RWPE2 (cell line): ENCODE data around the gene USP17L27.
"Not testable (repeated sequence)": the region's sequence is repeated elsewhere in the genome, so short reads cannot be mapped to it uniquely, and the experiment has no call there.

Source experiments
- ATAC-seq: fragments of 200-7000 bp; cut with Tn5 transposase; 3 replicates; pipeline ENCODE4 v1.9.1; 2021; ENCODE audit warnings: low read depth
- DNase-seq: peaks from one replicate; pipeline ENCODE4 v3.0.0-alpha.2; 2020; ENCODE audit warnings: low spot score
- H3K27ac ChIP-seq: fragments of 450-650 bp; 2 replicates; pipeline ENCODE4 v1.5.1; 2017; ENCODE audit warnings: mild to moderate bottlenecking; ENCODE audit not compliant: poor library complexity, severe bottlenecking
- H3K27me3 ChIP-seq: fragments of 250-450 bp; sonication (Bioruptor Pico); 2 replicates; pipeline ENCODE4 v1.5.1; 2021; ENCODE audit warnings: mild to moderate bottlenecking, moderate library complexity; ENCODE audit not compliant: insufficient read depth, poor library complexity, severe bottlenecking
- H3K36me3 ChIP-seq: fragments of 250-450 bp; sonication (Bioruptor Pico); 2 replicates; pipeline ENCODE4 v1.5.1; 2020; ENCODE audit warnings: low read depth, mild to moderate bottlenecking, moderate library complexity
- H3K4me1 ChIP-seq: fragments of 250-450 bp; sonication (Bioruptor Pico); 2 replicates; pipeline ENCODE4 v1.5.1; 2021; ENCODE audit warnings: mild to moderate bottlenecking, moderate library complexity; ENCODE audit not compliant: insufficient read depth, poor library complexity, severe bottlenecking
- H3K4me3 ChIP-seq: fragments of 250-450 bp; sonication (Bioruptor Pico); 2 replicates; pipeline ENCODE4 v1.5.1; 2021; ENCODE audit warnings: mild to moderate bottlenecking, moderate library complexity; ENCODE audit not compliant: severe bottlenecking
- H3K9me3 ChIP-seq: fragments of 250-450 bp; sonication (Bioruptor Pico); 2 replicates; pipeline ENCODE4 v1.5.1; 2021; ENCODE audit warnings: mild to moderate bottlenecking, moderate library complexity; ENCODE audit not compliant: severe bottlenecking

The USP17L27 gene

GRCh38 chr4:9343848-9344247, at the start of gene USP17L27:
USP17L27 (plus strand) TSS chr4:9344148; CDS start chr4:9344148, 0 bp downstream.
- not testable (repeated sequence) for H3K27me3 ChIP-seq, H3K27ac ChIP-seq, H3K9me3 ChIP-seq, H3K36me3 ChIP-seq, H3K4me3 ChIP-seq, H3K4me1 ChIP-seq, DNase-seq, ATAC-seq

- DNase-seq, H3K9me3 ChIP-seq, H3K4me3 ChIP-seq, H3K36me3 ChIP-seq, H3K4me1 ChIP-seq, H3K27ac ChIP-seq, H3K27me3 ChIP-seq, ATAC-seq: not testable (repeated sequence)
Observed at GRCh38 chr4:9324191-9324590, 19.8 kb upstream of the USP17L27 start.

- ATAC-seq, H3K4me3 ChIP-seq, H3K36me3 ChIP-seq, H3K9me3 ChIP-seq, H3K27me3 ChIP-seq, H3K27ac ChIP-seq, DNase-seq, H3K4me1 ChIP-seq: not testable (repeated sequence)
Observed at GRCh38 chr4:9324865-9325264, 19.1 kb upstream of the USP17L27 start, which contains the start of gene USP17L24. USP17L24 (plus strand) TSS chr4:9325165; CDS start chr4:9325165, 0 bp downstream.

- not testable (repeated sequence) for H3K4me1 ChIP-seq, H3K27me3 ChIP-seq, H3K36me3 ChIP-seq, ATAC-seq, DNase-seq, H3K4me3 ChIP-seq, H3K27ac ChIP-seq, H3K9me3 ChIP-seq
Observed at GRCh38 chr4:9329611-9330010, 14.3 kb upstream of the USP17L27 start, which contains the start of gene USP17L25. USP17L25 (plus strand) TSS chr4:9329911; CDS start chr4:9329911, 0 bp downstream.

GRCh38 chr4:9334358-9334757, 9.6 kb upstream of the USP17L27 start, which contains the start of gene USP17L26:
USP17L26 (plus strand) TSS chr4:9334658; CDS start chr4:9334658, 0 bp downstream.
- not testable (repeated sequence) for DNase-seq, H3K4me3 ChIP-seq, H3K4me1 ChIP-seq, H3K27me3 ChIP-seq, H3K9me3 ChIP-seq, H3K27ac ChIP-seq, H3K36me3 ChIP-seq, ATAC-seq

GRCh38 chr4:9339103-9339502, 4.8 kb upstream of the USP17L27 start, which contains the start of gene USP17L5:
USP17L5 (plus strand) TSS chr4:9339403; CDS start chr4:9339403, 0 bp downstream.
- not testable (repeated sequence) for H3K4me3 ChIP-seq, H3K27ac ChIP-seq, H3K36me3 ChIP-seq, H3K27me3 ChIP-seq, DNase-seq, H3K4me1 ChIP-seq, H3K9me3 ChIP-seq, ATAC-seq

GRCh38 chr4:9348593-9348992, 4.6 kb downstream of the USP17L27 start, which contains the start of gene USP17L28:
USP17L28 (plus strand) TSS chr4:9348893; CDS start chr4:9348893, 0 bp downstream.
- H3K9me3 ChIP-seq, DNase-seq, H3K27ac ChIP-seq, ATAC-seq, H3K4me1 ChIP-seq, H3K36me3 ChIP-seq, H3K27me3 ChIP-seq, H3K4me3 ChIP-seq: not testable (repeated sequence)

GRCh38 chr4:9350866-9351265, 6.9 kb downstream of the USP17L27 start:
- H3K27ac ChIP-seq, H3K4me3 ChIP-seq, H3K27me3 ChIP-seq, H3K9me3 ChIP-seq, ATAC-seq, H3K4me1 ChIP-seq, H3K36me3 ChIP-seq: not testable (repeated sequence)
- DNase-seq: peak; percentile 91

GRCh38 chr4:9353338-9353737, 9.4 kb downstream of the USP17L27 start, which contains the start of gene USP17L29:
USP17L29 (plus strand) TSS chr4:9353638; CDS start chr4:9353638, 0 bp downstream.
- DNase-seq, H3K4me3 ChIP-seq, H3K27ac ChIP-seq, H3K27me3 ChIP-seq, ATAC-seq, H3K4me1 ChIP-seq, H3K36me3 ChIP-seq, H3K9me3 ChIP-seq: not testable (repeated sequence)

- H3K36me3 ChIP-seq, H3K4me3 ChIP-seq, H3K27me3 ChIP-seq, DNase-seq, H3K4me1 ChIP-seq, ATAC-seq, H3K27ac ChIP-seq, H3K9me3 ChIP-seq: not testable (repeated sequence)
Observed at GRCh38 chr4:9362829-9363228, 18.9 kb downstream of the USP17L27 start, which contains the start of gene USP17L30. USP17L30 (plus strand) TSS chr4:9363129; CDS start chr4:9363129, 0 bp downstream.

- DNase-seq, H3K36me3 ChIP-seq, ATAC-seq, H3K27ac ChIP-seq, H3K4me1 ChIP-seq, H3K9me3 ChIP-seq, H3K27me3 ChIP-seq, H3K4me3 ChIP-seq: not testable (repeated sequence)
Observed at GRCh38 chr4:9379881-9380280, 35.9 kb downstream of the USP17L27 start.
